Thyroid gland (tissue), 4 donors: ENCODE results near the gene IGFBP7. TPM values are rescaled to one million over a fixed set of nuclear protein-coding genes. Genes with fewer than 3 reads are reported as not detected.

ENCODE experiments used
- DNase-seq, 2 donors: peaks; one replicate each; pipeline ENCODE4 v3.0.0-alpha.2; 2019
- H3K27ac ChIP-seq, 3 donors: fragments of 200-600 bp; sonication (generic); 1 replicate in 2 of 3; 2 replicates in 1 of 3; pipeline ENCODE4 v1.5.1; 2016 to 2019; ENCODE audit warnings: mild to moderate bottlenecking in 1 of 3, moderate library complexity in 1 of 3
- H3K27me3 ChIP-seq: fragments of 200-600 bp; sonication (generic); one replicate; pipeline ENCODE4 v1.5.1; 2019
- H3K36me3 ChIP-seq, 2 donors: fragments of 200-600 bp; sonication (generic); one replicate each; pipeline ENCODE4 v1.5.1; 2016 to 2019
- H3K4me1 ChIP-seq, 2 donors: fragments of 200-600 bp; sonication (generic); one replicate each; pipeline ENCODE4 v1.5.1; 2017 to 2019
- H3K4me3 ChIP-seq, 3 donors: fragments of 200-600 bp; sonication (generic); replicated peaks in 1 of 3; 1 replicate in 2 of 3; 2 replicates in 1 of 3; pipeline ENCODE4 v1.5.1; 2016; ENCODE audit warnings: mild to moderate bottlenecking in 1 of 3
- H3K9me3 ChIP-seq: fragments of 200-600 bp; sonication (generic); one replicate; pipeline ENCODE4 v1.5.1; 2017
- POLR2A ChIP-seq, 2 donors: fragments of 450-650 bp; IDR thresholded peaks; one replicate each; pipeline ENCODE4 v1.6.1; 2017; ENCODE audit warnings: antibody characterized with exemption in 2 of 2, mild to moderate bottlenecking in 2 of 2, moderate library complexity in 1 of 2
- WGBS, 2 donors: methylation state at CpG; one replicate each; pipeline ENCODE4 v1.1.5; 2017; 5-methylcytosine and 5-hydroxymethylcytosine counted together
- intact Hi-C: fragments of 100-400 bp; cut with DNase I; formaldehyde crosslinking; loops from one replicate; pipeline ENCODE4 v1.15.1; 2023
- total RNA-seq, 4 donors: library from RNA; depleted of rRNA; stranded (reverse); fragments of >200 nt; gene quantifications; one replicate each; pipeline ENCODE4 v1.2.3, GENCODE V29; 2016
- TF ChIP-seq, protein P1 (sequence below), 6 experiments: fragments of 200-600 bp in 3 of 6; fragments of 450-650 bp in 3 of 6; sonication (generic) in 3 of 6; IDR thresholded peaks; one replicate each; pipeline ENCODE4 v1.5.1; 2016 to 2019; ENCODE audit warnings: antibody characterized with exemption in 6 of 6, mild to moderate bottlenecking in 2 of 6, inconsistent platforms in 1 of 6, moderate library complexity in 1 of 6

Gene IGFBP7
- total RNA-seq, 4 donors from 2014 or later, result 660 to 2,581 (median 1,387) TPM

DNA sequence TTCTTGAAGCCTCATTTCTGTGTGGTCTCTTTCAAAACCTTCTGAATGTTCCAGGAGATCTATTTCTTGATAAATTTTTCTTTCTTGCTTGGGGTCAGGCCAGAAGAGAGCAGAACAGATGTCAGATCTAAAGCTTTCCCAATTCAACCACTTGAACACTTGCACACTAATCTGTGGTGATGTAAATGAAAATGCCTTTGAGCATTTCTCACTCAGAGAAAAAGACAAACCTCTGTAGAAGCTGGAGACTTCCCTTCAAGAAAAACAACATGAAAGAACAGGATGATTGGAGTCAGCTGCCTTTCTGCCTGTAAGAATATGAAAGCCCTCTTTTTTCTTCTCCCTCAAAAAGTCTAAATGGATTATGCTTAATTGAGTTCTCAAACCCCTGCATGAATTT is 11.2 kb downstream of the IGFBP7 start:
- TF ChIP-seq POLR2A (IDR thresholded peaks at IDR 0.05), result no peak
- TF ChIP-seq, protein P1, sequence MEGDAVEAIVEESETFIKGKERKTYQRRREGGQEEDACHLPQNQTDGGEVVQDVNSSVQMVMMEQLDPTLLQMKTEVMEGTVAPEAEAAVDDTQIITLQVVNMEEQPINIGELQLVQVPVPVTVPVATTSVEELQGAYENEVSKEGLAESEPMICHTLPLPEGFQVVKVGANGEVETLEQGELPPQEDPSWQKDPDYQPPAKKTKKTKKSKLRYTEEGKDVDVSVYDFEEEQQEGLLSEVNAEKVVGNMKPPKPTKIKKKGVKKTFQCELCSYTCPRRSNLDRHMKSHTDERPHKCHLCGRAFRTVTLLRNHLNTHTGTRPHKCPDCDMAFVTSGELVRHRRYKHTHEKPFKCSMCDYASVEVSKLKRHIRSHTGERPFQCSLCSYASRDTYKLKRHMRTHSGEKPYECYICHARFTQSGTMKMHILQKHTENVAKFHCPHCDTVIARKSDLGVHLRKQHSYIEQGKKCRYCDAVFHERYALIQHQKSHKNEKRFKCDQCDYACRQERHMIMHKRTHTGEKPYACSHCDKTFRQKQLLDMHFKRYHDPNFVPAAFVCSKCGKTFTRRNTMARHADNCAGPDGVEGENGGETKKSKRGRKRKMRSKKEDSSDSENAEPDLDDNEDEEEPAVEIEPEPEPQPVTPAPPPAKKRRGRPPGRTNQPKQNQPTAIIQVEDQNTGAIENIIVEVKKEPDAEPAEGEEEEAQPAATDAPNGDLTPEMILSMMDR (IDR thresholded peaks at IDR 0.05), result no peak
- H3K27me3 ChIP-seq, result no peaks in the 10 kb centered on the region
- H3K36me3 ChIP-seq, result no peaks in the 10 kb centered on the region
- intact Hi-C loops, result no loop called here
- peak overlapping the region in 2 of 3 donors; percentile 7 to 62 for H3K27ac ChIP-seq
- no peak overlapping the region for H3K4me3 ChIP-seq
- peaks cover 14 to 24% of the 10 kb centered on the region in 2 donors for H3K4me1 ChIP-seq
- H3K9me3 ChIP-seq, result no peaks in the 10 kb centered on the region
- DNase-seq, result no peak

DNA sequence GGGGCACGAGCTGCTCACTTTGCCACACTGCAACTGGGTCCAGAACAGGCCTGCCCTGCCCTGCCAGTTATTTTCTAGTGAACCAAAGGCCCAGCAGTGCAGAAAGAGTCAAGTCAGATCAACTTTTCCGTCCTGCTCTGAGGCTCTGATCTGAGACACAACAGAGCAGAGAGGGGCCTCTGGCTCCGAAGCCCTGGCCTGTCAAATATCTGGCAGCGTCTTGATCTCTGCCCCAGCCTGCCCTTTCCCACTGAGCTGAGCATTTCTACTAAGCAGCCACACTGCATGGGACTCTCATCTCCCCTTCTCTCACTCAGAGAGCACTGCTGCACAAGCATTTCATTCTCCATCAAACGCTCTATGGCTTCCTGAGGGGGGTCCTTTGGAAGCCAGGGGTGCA is 11.8 kb downstream of the IGFBP7 start:
- H3K4me1 ChIP-seq, result peaks cover 14 to 24% of the 10 kb centered on the region in 2 donors
- no peak for DNase-seq
- H3K27ac ChIP-seq, result peak overlapping the region; percentile 7 to 62 (median 10)
- 71 to 82% methylated on average over 5 of the region's 5 CpGs for WGBS, 2 donors
- H3K36me3 ChIP-seq, result no peaks in the 10 kb centered on the region
- H3K4me3 ChIP-seq, result no peak overlapping the region
- H3K9me3 ChIP-seq, result no peaks in the 10 kb centered on the region
- no peaks in the 10 kb centered on the region for H3K27me3 ChIP-seq
- intact Hi-C loops, result no loop called here
- TF ChIP-seq, protein P1 (IDR thresholded peaks at IDR 0.05), result no peak
- TF ChIP-seq POLR2A (IDR thresholded peaks at IDR 0.05), result no peak

DNA sequence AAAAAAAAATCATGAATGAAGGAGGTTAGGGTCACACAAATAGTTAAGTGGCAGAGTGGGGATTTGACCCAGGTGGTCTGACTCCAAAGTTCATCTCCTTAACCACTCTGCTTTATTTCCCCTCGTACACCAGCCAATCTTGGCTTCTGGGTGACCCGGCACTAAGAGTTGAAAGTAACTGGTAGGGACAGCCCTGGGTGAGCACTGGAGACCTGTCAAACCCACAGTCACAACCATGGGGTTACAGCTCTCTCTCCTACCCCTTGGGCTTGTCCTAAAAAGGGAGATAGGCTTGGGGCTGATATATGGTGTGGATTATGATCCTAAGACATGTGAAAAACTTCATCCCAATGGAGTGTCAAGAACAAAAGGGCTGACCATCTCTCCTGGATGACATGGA is 12.5 kb downstream of the IGFBP7 start:
- peaks cover 11 to 17% of the 10 kb centered on the region in 2 donors for H3K4me1 ChIP-seq
- intact Hi-C loops, result no loop called here

DNA sequence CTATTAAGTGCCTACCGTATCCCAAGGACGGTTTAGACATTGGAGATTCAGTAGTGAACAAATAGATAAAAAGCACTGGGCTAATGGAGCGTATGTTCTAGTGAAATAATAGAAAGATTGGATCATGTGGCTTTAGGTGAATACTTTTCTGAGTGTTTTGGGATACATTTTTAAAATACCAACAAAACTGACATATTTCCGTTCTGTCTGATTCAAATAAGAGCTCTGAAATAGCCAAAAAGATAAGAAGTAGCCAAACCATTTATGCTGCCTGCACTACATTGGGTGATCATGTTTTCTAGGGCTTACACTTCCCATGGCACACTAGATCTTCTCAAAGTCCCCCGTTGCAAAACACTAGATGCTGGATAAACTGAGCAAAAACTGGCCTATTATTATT is 14.2 kb downstream of the IGFBP7 start:
- Histone ChIP-seq H3K36me3 (no peaks in the 10 kb centered on the region), H3K9me3 (no peaks in the 10 kb centered on the region), H3K27ac (no peak overlapping the region), H3K4me3 (no peak overlapping the region), H3K4me1 (peaks cover 18 to 22% of the 10 kb centered on the region in 2 donors), H3K27me3 (no peaks in the 10 kb centered on the region)
- intact Hi-C loops, result no loop called here
- WGBS, 2 donors, result 63 to 65% methylated on average over 5 of the region's 5 CpGs
- DNase-seq, result no peak
- TF ChIP-seq POLR2A (IDR thresholded peaks at IDR 0.05), result no peak
- TF ChIP-seq, protein P1 (IDR thresholded peaks at IDR 0.05), result no peak

More for the DNA sequence above, 12.5 kb downstream of the IGFBP7 start:
- Histone ChIP-seq H3K9me3 (no peaks in the 10 kb centered on the region), H3K27me3 (no peaks in the 10 kb centered on the region), H3K27ac (peak overlapping the region in 1 of 3 donors; percentile 62), H3K36me3 (no peaks in the 10 kb centered on the region), H3K4me3 (no peak overlapping the region)
- TF ChIP-seq, protein P1 (IDR thresholded peaks at IDR 0.05), result no peak
- TF ChIP-seq POLR2A (IDR thresholded peaks at IDR 0.05), result no peak
- DNase-seq, result no peak
- WGBS, 2 donors, result 71 to 79% methylated on average over 2 of the region's 2 CpGs

DNA sequence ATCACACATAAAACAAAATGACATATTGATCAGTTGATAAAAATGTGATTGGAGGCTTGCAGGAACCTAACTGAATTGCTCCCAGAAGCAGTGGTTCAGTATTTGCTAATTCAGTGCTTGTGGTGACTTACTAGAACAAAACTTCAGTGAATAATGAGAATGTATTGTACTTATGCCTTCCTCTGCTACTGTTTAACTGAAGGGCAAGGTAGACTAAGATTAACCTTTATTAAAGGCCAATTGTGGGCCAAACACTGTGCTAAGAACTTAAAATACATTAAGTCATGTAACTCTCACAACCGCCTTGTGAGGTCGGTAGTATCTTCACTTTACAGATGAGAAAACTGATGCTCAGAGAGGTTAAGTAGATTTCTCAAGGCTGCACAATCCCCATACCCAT is 14.9 kb downstream of the IGFBP7 start:
- no peaks in the 10 kb centered on the region for H3K36me3 ChIP-seq
- no peak overlapping the region for H3K27ac ChIP-seq
- no peaks in the 10 kb centered on the region for H3K27me3 ChIP-seq
- H3K9me3 ChIP-seq, result no peaks in the 10 kb centered on the region
- H3K4me3 ChIP-seq, result no peak overlapping the region
- H3K4me1 ChIP-seq, result peaks cover 20 to 29% of the 10 kb centered on the region in 2 donors
- TF ChIP-seq POLR2A (IDR thresholded peaks at IDR 0.05), result no peak
- TF ChIP-seq, protein P1 (IDR thresholded peaks at IDR 0.05), result no peak
- no peak for DNase-seq
- 91 to 99% methylated on average over 2 of the region's 2 CpGs for WGBS, 2 donors
- intact Hi-C loops, result no loop called here
